Progenitor cell of endocrine pancreas (in vitro differentiated cells): ENCODE data around the gene RABIF. TPM values are rescaled to one million over a fixed set of nuclear protein-coding genes. Genes with fewer than 3 reads are reported as not detected.
"Not testable (repeated sequence)": the region's sequence is repeated elsewhere in the genome, so short reads cannot be mapped to it uniquely, and the experiment has no call there.

ENCODE experiments used
- DNase-seq: peaks from one replicate; pipeline ENCODE4 v3.0.0; 2021; ENCODE audit warnings: low spot score; ENCODE audit not compliant: unreplicated experiment
- H3K27ac Mint-ChIP-seq: 2 replicates; pipeline ENCODE4 v1.8.0; 2021; ENCODE audit warnings: mild to moderate bottlenecking, moderate library complexity, mixed read lengths
- H3K27me3 Mint-ChIP-seq: 2 replicates; pipeline ENCODE4 v1.8.0; 2021; ENCODE audit warnings: mixed read lengths
- H3K36me3 Mint-ChIP-seq: 2 replicates; pipeline ENCODE4 v1.8.0; 2022; ENCODE audit warnings: mixed read lengths; ENCODE audit not compliant: insufficient read depth
- H3K4me1 Mint-ChIP-seq: 2 replicates; pipeline ENCODE4 v1.8.0; 2021; ENCODE audit warnings: low read depth, mixed read lengths
- H3K4me3 Mint-ChIP-seq: 2 replicates; pipeline ENCODE4 v1.8.0; 2021; ENCODE audit warnings: low read depth, mild to moderate bottlenecking, moderate library complexity, mixed read lengths
- H3K9me3 Mint-ChIP-seq: 2 replicates; pipeline ENCODE4 v1.8.0; 2021; ENCODE audit warnings: low read depth, mixed read lengths
- total RNA-seq: library from RNA; stranded (reverse); gene quantifications from 2 replicates; pipeline ENCODE4 v1.2.1, GENCODE V29; 2021
- TF ChIP-seq, protein P1 (sequence below): fragments of 200-600 bp; sonication (generic); IDR thresholded peaks from one replicate; pipeline ENCODE4 v1.5.0; 2021; ENCODE audit warnings: antibody characterized with exemption, mild to moderate bottlenecking; ENCODE audit not compliant: unreplicated experiment

RABIF gene
- total RNA-seq, 1 donor from 2014 or later: 9.7 TPM

DNA sequence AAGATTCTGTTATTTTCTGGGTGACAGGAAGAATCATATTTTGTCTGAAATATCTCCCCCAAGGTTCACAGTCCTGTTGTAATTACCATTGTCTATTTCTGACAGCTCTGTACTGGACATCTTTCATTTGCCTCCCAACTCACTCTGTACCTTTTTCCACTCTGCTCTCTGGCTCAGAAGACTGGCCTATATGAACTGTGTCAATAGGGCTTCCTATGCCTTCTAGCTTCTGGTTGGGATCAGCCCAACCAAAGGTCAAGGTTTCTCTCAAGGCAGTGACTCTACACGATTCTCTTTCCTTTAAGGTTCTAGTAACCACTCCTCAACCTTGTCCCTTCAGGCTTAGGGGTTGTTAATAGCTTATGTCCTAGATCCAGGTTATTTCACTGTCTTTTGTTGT is 20.5 kb upstream of the RABIF start:
- TF ChIP-seq, protein P1, sequence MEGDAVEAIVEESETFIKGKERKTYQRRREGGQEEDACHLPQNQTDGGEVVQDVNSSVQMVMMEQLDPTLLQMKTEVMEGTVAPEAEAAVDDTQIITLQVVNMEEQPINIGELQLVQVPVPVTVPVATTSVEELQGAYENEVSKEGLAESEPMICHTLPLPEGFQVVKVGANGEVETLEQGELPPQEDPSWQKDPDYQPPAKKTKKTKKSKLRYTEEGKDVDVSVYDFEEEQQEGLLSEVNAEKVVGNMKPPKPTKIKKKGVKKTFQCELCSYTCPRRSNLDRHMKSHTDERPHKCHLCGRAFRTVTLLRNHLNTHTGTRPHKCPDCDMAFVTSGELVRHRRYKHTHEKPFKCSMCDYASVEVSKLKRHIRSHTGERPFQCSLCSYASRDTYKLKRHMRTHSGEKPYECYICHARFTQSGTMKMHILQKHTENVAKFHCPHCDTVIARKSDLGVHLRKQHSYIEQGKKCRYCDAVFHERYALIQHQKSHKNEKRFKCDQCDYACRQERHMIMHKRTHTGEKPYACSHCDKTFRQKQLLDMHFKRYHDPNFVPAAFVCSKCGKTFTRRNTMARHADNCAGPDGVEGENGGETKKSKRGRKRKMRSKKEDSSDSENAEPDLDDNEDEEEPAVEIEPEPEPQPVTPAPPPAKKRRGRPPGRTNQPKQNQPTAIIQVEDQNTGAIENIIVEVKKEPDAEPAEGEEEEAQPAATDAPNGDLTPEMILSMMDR: no peak

DNA sequence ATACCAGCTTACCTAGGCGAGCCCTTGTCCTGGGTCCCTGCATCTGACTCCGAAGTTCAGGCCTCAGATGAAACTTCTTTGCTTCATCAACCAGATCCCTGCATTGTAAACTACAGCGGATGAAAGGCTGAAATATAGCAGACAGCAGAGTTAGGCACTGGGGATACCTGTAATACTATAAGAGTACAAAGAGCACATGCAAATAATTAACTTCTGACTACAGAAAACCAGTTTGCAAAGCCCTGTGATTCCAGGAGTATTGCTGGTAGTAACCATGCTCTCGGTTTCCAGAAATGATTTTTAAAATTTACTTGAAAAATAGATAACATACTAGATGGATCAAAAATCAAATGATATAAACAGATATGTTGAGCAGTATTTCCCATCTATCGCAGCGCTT is 20.0 kb upstream of the RABIF start:
- H3K27ac Mint-ChIP-seq: no peak overlapping the region
- TF ChIP-seq, protein P1: no peak
- H3K9me3 Mint-ChIP-seq: no peaks in the 10 kb centered on the region
- H3K27me3 Mint-ChIP-seq: no peaks in the 10 kb centered on the region
- DNase-seq: no peak
- H3K36me3 Mint-ChIP-seq: peaks cover 18% of the 10 kb centered on the region
- no peak overlapping the region for H3K4me3 Mint-ChIP-seq
- H3K4me1 Mint-ChIP-seq: peaks cover 3% of the 10 kb centered on the region

More for the DNA sequence above, 20.5 kb upstream of the RABIF start:
- Mint-ChIP-seq H3K27me3 (no peaks in the 10 kb centered on the region), H3K36me3 (peaks cover 18% of the 10 kb centered on the region), H3K4me1 (peaks cover under 1% of the 10 kb centered on the region), H3K27ac (no peak overlapping the region), H3K4me3 (no peak overlapping the region), H3K9me3 (no peaks in the 10 kb centered on the region)
- no peak for DNase-seq

DNA sequence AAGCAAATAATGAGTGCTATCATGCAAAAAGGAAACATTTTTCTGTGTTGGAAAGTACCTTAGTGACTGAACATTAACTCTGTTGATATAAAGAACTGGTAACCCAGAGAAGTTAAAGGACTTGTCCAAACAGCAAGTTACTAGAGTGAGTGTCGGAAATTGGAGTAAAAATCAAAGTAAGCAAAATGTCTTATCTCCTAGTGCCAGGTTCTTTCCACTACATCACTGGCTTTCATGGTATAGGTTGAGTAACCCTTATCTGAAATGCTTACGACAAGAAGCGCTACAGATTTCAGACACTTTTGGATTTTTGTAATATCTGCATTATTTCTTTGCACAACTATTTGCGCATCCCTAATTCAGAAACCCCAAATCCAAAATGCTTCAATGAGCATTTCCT is 16.4 kb upstream of the RABIF start:
- Mint-ChIP-seq H3K4me3 (no peak overlapping the region), H3K4me1 (peaks cover 3% of the 10 kb centered on the region), H3K27me3 (no peaks in the 10 kb centered on the region), H3K27ac (no peak overlapping the region), H3K9me3 (no peaks in the 10 kb centered on the region), H3K36me3 (peaks cover 7% of the 10 kb centered on the region)
- TF ChIP-seq, protein P1: no peak
- no peak for DNase-seq

DNA sequence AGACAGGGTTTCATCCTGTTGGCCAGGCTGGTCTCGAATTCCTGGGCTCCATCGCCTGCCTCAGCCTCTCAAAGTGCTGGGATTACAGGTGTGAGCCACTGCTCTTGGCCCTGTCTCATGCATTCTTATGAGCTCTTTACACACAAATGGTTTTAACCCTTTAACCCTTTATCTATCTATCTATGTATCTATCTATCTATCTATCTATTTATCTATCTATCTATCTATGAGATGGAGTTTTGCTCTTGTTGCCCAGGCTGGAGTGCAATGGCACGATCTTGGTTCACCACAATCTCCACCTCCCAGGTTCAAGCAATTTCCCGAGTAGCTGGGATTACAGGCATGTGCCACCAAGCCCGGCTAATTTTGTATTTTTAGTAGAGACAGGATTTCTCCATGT is 14.9 kb upstream of the RABIF start:
- not testable (repeated sequence) for H3K4me3 Mint-ChIP-seq, H3K4me1 Mint-ChIP-seq, H3K36me3 Mint-ChIP-seq, H3K27me3 Mint-ChIP-seq, H3K27ac Mint-ChIP-seq, H3K9me3 Mint-ChIP-seq, DNase-seq

DNA sequence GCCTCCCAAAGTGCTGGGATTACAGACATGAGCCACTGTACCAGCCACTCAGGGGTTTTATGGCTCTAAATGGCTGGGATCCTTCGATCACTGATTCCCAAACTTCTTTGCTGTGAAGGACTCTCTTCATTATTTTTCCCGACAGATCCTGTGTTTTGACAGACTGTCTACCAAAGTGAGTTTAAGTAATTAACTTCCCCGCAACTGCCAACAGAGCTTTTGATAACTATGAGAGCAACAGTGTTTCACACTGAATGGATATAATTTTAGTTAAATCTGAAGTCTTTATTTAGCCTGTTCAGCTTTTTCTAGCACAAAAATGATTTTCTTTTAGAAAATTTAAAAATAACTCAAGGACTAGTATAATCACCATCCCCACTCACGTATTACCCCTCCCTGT is 12.6 kb upstream of the RABIF start:
- peaks cover 10% of the 10 kb centered on the region for H3K36me3 Mint-ChIP-seq
- no peak for DNase-seq
- H3K4me1 Mint-ChIP-seq: peaks cover 3% of the 10 kb centered on the region
- TF ChIP-seq, protein P1: no peak
- H3K27ac Mint-ChIP-seq: no peak overlapping the region
- no peaks in the 10 kb centered on the region for H3K27me3 Mint-ChIP-seq
- no peaks in the 10 kb centered on the region for H3K9me3 Mint-ChIP-seq
- no peak overlapping the region for H3K4me3 Mint-ChIP-seq

DNA sequence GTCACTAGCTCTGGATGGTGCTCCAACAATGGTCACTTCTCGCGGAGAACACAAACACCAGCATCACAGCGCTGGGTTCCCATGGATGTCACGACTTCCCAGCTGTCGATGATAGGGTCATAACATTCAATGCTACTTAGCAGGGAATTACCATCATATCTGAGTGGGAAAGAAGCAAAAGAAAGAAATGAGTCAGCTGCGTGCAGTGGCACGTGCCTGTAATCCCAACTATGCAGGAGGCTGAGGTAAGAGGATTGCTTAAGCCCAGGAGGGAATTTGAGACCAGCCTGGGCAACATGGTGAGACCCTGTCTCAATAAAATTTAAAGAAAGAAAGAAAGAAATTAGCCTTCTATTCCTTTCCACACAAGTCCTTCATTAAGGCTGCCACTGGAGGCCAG is 3.6 kb upstream of the RABIF start:
- peaks cover 7% of the 10 kb centered on the region for H3K36me3 Mint-ChIP-seq
- H3K9me3 Mint-ChIP-seq: no peaks in the 10 kb centered on the region
- H3K4me3 Mint-ChIP-seq: no peak overlapping the region
- TF ChIP-seq, protein P1: no peak
- H3K27me3 Mint-ChIP-seq: no peaks in the 10 kb centered on the region
- peaks cover 10% of the 10 kb centered on the region for H3K4me1 Mint-ChIP-seq
- DNase-seq: no peak
- no peak overlapping the region for H3K27ac Mint-ChIP-seq
